GM21825 (cell line): ENCODE data around the gene ADAMTS7.
"Not testable (repeated sequence)": the region's sequence is repeated elsewhere in the genome, so short reads cannot be mapped to it uniquely, and the experiment has no call there.

Source experiments
- ATAC-seq: cut with Tn5 transposase; IDR thresholded peaks from one replicate; pipeline ENCODE4 v1.9.1; 2021; ENCODE audit warnings: mild to moderate bottlenecking, moderate library complexity; ENCODE audit not compliant: unreplicated experiment

The ADAMTS7 gene

DNA sequence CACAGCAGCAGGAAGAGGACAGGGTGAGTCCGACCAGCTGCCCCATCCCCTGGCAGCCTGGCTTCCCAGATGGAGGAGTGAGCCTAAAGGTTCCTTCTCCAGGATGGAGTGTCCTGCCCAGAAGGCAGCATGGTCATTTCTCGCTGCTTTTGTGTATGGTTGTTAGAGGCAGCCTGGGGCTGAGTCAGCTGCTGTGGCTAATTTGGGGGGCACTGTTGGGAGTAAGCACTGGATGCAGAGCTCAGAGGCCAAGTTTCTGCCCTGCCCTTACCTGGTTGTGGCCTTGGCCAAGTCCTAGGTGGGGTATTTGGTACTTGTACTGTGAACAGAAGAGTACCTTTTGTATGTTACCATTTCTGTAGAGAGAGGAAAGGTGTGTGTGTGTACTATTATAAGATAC lies 78.6 kb downstream of the ADAMTS7 start:
- ATAC-seq = no peak

- no peak for ATAC-seq
Measured at GRCh38 chr15:78730955-78731354, 80.3 kb downstream of the ADAMTS7 start.

DNA sequence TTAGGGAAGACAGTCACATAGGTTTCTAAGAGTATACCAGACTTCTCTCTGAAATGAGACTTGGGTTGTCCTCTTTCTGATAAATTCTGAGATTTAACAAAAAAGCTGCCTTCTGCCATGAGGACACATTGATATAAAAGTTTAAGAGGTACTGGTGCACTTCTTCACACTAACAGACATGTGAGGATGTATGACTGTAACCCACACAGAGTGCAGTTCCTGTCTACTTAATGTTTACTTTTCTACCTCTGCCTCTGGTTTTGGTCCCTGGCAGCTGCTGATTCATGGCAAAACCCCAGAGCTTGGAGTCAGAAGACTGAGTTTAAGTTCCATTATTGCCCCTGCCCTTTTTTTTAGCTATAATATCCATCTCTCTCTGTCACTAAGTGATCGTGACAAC lies 82.8 kb downstream of the ADAMTS7 start:
- ATAC-seq = not testable (repeated sequence)

DNA sequence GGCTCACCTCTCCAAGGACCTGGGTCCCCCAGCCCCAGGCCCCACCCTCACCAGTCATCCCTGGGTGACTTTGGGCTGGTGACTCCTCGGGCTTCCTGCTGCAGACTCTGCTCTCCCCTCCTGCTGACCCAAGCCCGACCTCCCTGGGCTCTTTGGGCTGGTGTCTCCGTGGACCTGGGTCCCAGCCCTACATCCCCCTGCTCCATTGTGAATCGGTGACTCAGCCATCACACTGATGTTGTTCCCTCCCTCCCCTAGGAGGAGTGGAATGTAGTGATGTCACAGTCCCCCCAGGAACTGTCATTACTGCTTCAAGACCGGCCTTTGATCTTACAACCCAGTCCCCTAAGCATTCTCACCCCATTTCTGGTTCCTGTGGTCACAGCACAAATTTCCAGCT lies 83.7 kb downstream of the ADAMTS7 start:
- no peak for ATAC-seq

DNA sequence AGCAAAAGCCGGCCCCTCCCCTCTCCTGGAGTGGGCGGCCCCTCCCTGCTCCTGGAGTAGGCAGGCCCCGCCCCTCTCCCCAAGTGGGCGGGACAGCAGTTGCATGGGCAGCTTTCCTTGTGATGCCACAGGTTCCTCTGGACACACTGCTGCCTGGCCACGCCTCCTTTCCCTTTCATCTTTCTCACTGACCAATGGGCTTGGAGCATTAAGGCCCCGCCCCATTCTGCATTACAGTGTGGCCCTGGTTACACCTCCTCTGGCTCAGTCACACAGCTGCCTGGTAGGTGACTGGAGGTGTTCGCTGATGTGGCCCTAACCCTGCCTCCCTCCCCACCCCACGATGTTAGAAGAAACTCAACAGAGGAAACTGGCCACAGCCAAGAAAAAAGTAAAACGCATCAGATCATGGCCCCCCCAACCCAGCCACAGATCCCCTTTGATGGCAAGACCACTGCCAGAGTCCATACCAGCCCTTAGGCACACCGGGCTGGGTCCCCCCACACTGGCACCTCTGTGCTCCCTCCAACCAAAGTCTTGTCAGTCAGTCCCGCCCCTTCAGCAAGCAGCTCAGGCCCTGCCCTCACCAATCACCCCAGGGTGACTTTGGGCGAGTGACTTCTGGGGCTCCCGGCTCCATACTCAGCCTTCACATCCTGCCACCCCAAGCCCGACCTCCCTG lies 84.3 kb downstream of the ADAMTS7 start:
- ATAC-seq = no peak

DNA sequence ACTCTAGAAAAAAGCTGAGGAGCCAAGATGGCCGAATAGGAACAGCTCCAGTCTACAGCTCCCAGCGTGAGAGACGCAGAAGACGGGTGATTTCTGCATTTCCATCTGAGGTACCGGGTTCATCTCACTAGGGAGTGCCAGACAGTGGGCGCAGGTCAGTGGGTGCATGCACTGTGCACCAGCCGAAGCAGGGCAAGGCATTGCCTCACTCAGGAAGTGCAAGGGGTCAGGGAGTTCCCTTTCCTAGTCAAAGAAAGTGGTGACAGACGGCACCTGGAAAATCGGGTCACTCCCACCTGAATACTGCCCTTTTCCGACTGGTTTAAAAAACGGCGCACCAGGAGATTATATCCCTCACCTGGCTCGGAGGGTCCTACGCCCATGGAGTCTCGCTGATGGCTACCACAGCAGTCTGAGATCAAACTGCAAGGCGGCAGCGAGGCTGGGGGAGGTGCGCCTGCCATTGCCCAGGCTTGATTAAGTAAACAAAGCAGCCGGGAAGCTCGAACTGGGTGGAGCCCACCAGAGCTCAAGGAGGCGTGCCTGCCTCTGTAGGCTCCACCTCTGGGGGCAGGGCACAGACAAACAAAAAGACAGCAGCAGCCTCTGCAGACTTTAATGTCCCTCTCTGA lies 91.3 kb downstream of the ADAMTS7 start:
- ATAC-seq = not testable (repeated sequence)

GRCh38 chr15:78718837-78719236 lies 92.4 kb downstream of the ADAMTS7 start:
- no peak for ATAC-seq

GRCh38 chr15:78717956-78718656 lies 93.2 kb downstream of the ADAMTS7 start:
- ATAC-seq = no peak

DNA sequence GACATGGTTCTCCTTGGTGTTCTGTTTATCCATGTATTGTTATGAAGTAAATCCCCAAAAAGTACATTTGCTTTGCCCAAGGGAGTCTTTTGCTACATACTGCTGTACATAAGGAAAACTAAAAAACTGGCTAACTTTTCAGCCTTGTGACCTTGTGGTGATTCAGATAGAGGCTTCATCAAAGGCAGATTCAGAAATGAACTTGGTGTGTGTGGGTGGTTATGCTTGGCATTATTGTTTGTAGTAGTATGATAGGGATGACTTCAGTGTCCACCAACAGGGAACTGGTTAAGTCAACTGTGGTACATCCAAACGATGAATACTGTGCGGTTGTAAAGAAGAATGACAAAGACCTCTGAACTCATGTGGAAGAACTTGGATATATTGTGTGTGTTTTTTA lies 94.6 kb downstream of the ADAMTS7 start:
- no peak for ATAC-seq

GRCh38 chr15:78715930-78716329 lies 95.3 kb downstream of the ADAMTS7 start:
- ATAC-seq = no peak

DNA sequence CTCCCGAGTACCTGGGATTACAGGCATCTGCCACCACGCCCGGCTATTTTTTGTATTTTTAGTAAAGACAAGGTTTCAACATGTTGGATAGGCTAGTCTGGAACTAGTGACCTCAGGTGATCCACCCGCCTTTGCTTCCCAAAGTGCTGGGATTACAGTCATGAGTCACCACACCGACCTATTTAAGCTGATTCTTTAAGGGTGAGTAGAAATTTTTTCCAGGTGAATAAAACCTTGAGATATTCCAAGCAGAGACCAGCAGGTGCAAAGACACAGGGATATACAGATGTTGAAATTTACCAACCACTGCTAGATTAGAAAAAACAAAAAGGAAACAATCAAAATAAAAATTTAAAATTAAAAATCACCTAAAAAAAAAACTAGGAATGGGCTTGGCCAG lies 95.8 kb downstream of the ADAMTS7 start:
- no peak for ATAC-seq

DNA sequence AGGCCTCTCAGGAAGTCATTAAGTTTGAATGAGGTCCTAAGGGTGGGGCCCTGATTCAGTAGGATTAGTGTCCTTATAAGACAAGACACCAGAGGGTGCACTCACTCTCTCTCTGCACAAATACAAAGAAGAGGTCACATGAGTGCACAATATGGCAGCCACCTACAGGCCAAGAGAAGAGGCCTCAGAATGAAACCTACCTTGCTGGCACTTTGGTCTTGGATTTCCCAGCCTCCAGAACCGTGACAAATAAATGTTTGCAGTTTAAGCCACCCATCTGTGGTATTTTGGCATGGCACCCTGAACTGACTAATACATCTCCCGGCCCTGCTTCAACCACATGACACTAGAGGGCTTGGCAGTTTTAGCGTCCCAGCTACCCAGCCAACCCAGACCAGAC lies 96.4 kb downstream of the ADAMTS7 start:
- ATAC-seq = no peak

DNA sequence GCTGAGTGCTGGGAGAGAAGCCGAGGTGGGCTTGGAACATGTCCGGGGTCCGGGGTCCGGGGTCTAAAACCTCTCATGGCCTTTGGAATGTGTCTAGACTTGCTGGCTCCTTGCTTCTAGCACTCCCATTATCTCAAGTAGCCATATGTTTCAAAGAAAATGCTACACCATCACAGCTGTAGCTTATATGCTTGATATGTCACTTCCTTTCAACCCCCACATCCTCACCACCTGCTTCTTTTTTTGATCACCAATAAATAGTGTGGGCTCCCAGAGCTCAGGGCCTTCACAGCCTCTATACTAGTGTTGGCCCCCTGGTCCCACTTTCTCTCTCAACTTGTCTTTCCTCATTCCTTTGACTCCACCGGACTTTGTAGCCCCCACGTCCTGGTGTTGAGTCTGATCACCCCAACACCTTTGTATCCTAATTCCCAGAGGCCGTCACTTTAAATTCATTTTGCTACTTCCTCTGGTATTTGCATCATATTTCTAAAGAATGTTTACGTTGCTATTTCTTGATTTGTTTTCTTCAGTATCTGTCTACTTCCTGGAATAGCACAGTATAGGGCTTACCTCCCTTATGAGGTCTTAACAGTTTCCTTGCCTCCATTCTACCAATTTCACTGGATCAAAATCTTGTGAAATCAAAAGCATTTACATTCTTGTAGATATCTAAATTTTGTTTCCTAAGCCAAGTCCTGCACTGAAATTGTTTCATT lies 98.3 kb downstream of the ADAMTS7 start:
- no peak for ATAC-seq

DNA sequence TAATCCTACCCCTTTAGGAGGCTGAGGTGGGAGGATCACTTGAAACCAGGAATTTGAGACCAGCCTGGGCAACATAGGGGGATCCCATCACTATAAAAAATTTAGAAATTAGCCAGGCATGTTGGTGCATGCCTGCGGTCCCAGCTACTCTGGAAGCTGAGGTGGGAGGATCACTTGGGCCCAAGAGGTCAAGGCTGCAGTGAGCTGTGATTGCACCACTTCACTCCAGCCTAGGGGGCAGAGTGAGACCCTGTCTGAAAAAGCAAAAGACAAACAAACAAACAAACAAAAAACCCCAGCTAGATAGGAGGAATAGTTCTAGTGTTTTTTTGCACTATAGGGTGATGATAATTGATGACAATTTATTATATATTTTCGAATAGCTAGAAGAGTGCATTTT lies 99.6 kb downstream of the ADAMTS7 start:
- no peak for ATAC-seq

DNA sequence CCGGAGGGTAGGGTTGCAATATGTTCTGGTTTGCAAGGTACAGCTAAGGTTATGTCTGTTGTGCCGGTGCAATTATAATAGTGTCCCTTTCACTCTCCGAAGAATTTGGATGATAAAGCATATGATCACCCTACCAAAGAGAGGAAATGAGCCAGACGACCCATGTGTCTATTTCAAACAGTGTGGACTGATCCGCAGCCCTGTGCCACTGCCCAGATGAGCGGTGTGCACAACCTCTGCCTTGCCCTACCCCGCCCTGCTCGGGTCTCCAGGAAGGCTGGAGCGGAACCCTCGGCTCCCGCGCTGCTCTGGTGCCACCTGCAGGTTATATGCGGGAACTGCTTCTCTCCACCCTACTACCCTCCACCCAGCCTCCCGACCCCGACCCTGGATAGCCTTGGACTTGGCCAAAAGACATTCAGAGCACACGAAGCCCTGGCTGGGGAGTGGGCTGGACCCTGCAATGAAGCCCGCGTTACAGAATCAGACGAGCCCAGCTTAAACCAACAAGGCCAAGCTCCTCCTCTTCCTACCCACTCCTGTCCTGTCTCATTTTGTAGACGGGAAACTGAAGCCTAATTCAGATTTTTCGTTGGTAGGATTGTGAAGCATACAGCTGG lies 101.9 kb downstream of the ADAMTS7 start:
- ATAC-seq = no peak
